Hindlimb muscle (tissue), 1 donor: ENCODE results near the gene SPSB2. TPM values are rescaled to one million over a fixed set of nuclear protein-coding genes. Genes with fewer than 3 reads are reported as not detected.
"Not testable (repeated sequence)": the region's sequence is repeated elsewhere in the genome, so short reads cannot be mapped to it uniquely, and the experiment has no call there.

ENCODE experiments used
- DNase-seq: peaks from one replicate; pipeline ENCODE4 v3.0.0-alpha.2; 2013
- polyA plus RNA-seq: library from polyadenylated mRNA; unstranded; fragments of 120-200 nt; gene quantifications from one replicate; pipeline ENCODE4 v1.2.1, GENCODE V29; 2013; ENCODE audit not compliant: insufficient read length

The SPSB2 gene
- polyA plus RNA-seq, 1 donor: 5.9 TPM

DNA sequence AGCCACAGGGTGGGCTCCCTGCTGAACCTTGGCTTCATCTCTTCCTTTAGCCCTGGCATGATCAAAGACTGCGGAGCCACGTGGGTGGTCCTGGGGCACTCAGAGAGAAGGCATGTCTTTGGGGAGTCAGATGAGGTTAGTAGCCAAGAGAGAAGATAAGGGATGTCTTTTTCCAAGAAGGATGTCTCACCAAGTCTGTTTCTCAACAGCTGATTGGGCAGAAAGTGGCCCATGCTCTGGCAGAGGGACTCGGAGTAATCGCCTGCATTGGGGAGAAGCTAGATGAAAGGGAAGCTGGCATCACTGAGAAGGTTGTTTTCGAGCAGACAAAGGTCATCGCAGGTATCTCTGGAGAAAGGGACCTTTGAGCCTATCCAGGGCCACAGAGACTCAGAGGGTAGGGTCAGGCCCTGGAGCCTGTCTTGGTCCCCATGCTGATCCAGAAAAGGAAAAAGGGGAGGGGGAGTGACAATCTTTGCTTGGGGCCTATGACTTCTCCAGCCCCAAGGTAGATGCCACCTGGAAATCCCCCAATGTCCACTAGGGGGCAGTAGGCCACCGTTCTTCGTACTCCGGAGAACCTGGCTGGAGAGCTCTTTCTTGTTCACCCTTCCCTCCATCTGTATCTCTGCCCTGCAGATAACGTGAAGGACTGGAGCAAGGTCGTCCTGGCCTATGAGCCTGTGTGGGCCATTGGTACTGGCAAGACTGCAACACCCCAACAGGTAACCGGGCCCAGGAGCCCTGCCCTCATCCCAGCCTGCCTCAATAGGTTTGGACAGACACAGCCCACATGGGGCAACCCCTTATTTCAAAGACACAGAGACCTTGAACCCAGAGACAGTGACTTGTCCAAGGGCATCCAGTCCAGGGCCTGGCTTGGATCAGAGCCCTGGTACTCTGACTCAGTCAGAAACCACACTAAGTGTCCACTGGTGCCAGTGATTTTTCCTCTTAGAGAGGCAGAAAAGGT, 3.8 kb downstream of the SPSB2 start:
- peak; percentile 78 for DNase-seq

DNA sequence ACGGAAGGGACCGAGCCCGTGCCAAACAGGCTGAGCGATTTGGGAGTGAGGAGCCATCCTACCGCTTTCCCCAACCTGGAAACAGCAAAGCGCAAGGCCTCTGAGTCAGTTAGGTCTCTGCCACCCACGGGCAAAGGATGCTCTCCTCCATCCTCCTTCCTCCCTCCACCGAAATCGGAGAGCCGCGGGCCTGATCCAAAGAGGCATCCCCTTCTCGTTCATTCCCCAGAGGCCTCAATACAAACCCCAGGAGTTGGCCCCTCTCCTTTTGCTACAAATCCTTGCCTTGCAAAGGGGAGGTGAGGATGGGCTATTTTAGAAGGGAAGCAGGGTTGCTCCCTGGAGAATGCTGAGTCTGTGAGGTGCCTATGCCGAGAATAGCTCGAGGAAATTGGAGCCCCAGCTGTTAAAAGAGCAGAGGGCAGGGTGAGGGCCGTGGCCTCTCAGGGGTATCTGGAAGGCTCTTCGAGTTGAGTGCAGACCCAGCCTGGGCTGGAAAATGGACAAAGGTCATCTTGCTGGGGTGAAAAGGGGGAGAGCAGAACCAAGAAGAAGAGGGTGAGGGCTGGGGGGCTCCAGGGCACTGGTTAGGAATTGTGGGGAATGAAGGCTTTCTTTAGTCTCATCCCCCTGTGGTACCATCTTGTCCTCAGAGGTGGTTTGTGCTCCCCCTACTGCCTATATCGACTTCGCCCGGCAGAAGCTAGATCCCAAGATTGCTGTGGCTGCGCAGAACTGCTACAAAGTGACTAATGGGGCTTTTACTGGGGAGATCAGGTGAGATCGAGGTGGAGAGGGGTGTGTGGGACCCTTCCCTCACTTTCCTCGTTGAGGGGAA, 4.7 kb downstream of the SPSB2 start:
- DNase-seq: no peak

DNA sequence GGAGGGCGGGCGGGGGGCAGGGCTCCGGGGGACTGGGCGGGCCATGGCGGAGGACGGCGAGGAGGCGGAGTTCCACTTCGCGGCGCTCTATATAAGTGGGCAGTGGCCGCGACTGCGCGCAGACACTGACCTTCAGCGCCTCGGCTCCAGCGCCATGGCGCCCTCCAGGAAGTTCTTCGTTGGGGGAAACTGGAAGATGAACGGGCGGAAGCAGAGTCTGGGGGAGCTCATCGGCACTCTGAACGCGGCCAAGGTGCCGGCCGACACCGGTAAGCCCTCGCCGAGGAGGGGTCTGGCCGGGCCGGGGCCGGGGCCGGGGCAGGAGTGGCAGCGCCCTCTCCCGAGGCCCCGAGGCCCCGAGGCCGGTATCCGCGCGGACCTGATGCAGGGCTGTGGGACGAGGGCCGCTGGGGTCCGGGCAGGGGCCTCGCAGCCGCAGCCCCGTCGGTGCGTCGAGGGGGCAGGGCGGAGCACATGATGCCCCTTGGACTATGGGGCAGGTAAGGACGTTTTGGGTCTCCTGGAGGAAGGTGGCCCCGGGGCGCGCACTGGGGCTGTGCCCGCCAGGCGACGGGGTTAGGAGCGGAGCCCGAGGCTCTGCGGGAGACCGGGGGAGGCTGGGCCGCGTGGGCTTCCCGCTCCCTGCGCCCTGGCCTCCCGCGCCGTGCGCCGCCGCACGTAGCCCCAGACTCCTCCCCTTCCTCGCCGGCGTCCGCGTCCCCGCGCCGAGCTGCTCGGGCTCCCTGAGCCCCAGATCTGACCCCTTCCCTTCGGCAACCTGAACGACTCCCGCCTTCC, 5.5 kb downstream of the SPSB2 start, which contains the start of gene TPI1:
Gene TPI1 (plus strand): TSS at position 119 of the 798 bp plus-strand sequence. CDS start 36 bp downstream, at position 155.
- DNase-seq: peak; percentile 89

DNA sequence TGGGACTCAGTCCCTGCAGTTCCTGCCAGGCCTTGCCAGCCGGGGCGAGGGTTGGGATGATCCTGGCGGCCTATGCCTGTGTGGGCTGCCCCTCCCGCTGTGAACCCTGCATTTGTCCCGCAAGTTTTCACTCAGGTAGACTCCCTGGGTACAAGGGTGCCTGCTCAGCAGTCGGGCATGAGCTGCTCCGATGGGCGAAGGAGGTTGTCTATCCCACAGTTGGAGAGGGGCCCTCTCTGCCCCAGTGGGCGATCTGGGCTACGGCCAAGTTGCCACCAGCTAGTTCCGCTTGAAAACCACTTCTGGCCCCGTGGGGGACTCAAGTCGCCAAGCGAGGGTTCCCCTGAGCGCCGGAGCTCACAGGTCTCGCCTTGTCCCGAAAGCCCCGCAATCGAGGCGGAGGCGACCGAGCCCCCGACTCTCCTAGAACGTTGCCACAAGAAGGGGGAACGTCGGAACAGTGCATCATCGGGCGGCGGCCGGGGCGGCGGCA, 6.1 kb downstream of the SPSB2 start:
- no peak for DNase-seq

DNA sequence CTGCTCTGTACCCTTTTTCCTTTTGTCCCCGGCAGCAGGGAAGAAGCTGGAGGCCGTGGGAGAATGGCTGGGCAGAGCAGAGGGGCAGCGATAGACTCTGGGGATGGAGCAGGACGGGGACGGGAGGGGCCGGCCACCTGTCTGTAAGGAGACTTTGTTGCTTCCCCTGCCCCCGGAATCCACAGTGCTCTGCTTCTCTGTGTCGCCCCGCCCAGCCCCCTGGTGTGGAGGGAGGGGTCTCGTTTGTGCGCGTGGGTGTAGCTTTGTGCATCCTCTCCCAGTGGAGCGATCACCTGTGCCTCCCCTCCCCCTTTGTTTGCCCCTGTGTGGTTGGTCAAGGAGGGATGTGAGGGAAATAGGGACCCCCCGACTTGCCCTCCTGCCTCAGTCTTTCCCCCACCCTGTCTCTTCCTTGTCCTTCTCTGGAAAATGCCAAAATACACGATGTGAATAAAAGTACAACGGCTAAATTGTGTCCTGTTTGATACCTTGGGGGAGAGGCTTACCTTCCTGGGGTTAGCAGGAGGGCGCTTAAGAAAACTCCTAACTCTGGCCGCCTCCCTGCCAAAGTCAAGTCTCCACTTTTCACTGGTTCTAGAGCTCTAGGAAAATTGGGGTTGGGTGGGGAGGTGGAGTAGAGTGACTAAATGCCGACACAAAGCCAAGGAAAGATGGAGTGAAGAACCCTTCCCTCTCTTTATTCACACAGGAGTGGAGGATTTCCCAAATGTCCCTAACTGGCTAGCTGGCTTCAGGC, 6.8 kb downstream of the SPSB2 start:
- DNase-seq: no peak

DNA sequence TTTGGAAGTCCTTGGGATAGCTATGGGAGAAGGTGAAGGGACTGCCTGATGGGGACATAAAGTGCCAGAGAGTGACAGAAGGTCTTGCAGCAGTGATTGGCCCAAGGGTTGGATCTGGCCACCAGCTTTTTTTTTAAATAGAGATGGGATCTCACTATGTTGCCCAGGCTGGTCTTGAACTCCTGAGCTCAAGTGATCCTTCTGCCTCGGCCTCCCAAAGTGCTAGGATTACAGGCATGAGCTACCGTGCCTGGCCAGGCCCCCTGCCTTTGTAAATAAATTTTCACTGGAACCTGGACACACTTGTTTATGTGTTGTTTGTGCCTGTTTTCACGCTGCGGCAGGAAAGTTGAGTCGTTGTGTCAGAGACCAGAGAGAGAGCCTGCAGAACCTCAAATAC, 7.8 kb downstream of the SPSB2 start:
- DNase-seq: not testable (repeated sequence)

DNA sequence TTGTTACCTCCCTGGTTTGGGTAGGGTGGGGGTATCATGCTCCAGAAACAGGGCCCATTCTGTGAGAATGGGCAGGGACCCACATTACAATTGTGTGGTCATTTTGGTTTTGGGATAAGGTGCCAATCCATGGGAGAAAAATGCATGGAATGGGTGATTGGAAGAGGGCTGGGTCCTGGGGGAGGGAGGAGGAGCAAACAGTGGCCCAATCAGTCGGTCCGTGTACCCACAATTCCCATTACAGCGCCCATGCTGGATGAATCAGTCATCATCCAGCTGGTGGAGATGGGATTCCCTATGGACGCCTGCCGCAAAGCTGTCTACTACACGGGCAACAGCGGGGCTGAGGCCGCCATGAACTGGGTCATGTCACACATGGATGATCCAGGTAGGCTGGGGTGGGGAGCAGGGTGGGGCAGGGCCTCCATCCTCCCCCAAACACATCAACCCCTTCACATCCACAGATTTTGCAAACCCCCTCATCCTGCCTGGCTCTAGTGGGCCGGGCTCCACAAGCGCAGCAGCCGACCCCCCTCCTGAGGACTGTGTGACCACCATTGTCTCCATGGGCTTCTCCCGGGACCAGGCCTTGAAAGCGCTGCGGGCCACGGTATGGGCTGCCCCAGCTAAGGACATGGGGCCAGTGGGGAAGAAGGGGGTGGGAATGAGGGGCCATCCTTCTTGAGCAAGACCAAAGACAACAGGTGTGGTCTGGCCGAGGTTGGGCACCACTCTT, 9.3 kb downstream of the SPSB2 start:
- no peak for DNase-seq

DNA sequence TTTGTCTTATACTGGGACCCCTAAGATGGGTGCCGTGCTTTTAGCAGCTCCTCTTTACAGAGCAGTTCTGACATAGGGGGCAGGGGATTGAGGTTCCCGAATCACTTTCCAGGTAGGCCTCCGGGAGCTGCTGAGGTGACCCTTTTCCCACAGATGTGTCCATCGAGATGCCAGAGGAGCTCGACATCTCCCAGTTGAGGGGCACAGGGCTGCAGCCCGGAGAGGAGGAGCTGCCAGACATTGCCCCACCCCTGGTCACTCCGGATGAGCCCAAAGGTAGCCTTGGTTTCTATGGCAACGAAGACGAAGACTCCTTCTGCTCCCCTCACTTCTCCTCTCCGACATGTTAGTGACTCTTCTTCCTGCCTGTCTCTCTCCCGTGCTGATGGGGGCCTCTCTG, 10.1 kb downstream of the SPSB2 start:
- no peak for DNase-seq

DNA sequence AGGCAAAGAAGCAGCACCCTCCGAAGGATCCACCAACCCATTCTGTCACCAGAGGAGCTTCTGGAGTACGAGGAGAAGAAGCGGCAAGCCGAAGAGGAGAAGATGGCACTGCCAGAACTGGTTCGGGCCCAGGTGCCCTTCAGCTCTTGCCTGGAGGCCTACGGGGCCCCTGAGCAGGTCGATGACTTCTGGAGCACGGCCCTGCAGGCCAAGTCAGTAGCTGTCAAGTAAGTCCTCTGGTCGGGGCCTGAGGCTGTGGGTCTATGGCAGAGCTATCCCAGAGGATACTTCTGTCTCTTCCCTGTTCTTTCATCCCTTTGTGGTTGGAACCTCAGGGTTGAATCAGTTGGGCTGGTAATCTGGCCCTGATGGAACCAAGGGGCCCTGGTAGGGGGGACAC, 11.7 kb downstream of the SPSB2 start:
- DNase-seq: no peak

DNA sequence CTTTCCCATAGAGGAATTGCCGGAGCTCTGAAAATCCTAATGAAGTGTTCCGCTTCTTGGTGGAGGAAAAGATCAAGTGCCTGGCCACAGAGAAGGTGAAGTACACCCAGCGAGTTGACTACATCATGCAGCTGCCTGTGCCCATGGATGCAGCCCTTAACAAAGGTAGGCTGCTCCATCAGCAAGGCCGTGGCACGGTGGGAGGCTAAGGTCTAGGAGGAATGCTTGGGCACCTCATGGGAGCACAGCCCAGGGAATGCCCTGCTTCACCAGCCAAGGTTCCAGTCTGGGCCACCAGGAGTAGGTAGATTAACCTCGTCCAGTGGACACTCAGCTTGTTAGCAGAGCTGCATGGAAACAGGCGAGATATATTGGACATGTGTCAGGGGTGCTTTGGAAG, 12.2 kb downstream of the SPSB2 start:
- no peak for DNase-seq

DNA sequence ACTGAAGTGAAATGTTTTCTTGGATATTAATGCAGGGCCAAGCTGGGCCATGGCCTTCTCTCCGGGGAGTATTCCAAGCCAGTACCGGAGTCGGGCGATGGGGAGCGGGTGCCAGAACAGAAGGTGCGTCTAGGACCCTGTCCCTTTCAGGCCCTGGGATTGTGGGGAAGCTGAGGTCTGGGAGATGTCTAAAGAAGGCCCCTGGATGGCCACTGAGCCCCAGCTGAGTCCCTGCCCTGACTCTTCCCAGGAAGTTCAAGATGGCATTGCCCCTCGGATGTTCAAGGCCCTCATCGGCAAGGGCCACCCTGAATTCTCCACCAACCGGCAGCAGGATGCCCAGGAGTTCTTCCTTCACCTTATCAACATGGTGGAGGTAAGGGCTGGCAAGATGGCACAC, 13.0 kb downstream of the SPSB2 start:
- no peak for DNase-seq

DNA sequence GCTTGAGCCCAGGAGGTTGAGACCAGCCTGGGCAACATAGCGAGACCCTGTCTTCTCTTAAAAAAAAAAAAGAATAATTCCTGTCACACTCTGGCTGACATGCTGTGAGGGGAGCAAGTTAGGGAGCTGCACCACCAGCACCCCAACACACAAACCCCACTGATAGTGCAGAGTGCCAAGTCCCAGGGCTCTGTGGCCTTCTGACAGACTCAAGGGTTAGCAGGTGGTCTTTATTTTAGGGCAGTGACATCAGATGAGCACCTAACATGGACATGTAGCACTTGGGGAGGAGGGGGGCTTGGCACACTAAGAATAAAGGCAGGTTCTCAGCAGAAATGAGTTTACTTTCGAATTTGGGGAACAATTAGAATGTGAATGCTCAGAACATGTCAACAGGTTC, 14.3 kb downstream of the SPSB2 start:
- DNase-seq: no peak

DNA sequence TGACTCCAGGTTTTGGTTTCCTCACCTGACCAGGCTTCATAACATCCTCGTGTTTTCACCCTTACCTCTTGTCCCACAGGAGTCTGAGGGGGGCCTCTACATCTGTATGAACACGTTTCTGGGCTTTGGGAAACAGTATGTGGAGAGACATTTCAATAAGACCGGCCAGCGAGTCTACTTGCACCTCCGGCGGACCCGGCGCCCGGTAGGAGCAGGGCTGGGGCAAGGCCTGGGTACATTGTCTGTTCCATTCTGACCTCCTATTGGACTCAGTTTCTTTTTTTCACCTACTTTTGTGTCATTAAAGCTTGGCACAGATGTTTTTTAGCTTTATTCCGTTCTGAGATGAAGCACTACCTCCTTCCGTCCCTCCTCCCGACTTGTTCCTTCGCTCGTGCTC, 17.8 kb downstream of the SPSB2 start:
- no peak for DNase-seq

DNA sequence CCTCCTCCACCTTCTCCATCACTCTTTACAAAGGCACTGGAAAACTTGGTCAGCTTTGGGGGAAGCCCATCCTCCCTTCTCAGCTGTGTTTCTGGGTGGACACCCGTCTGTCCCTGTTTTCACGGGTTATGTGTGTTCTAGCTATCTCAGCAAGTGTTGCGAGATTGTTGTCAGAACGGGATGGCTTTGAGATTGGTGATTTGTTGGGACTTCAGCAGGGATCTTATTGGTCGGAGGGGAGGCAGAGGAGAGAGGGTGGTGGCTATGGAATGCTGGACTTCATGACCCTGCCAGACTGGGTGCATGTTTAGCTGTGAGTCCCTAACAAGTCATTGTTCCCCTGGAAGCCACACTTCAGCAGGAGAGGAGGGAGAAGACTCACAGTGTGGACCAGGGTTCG, 19.1 kb downstream of the SPSB2 start:
- DNase-seq: no peak

DNA sequence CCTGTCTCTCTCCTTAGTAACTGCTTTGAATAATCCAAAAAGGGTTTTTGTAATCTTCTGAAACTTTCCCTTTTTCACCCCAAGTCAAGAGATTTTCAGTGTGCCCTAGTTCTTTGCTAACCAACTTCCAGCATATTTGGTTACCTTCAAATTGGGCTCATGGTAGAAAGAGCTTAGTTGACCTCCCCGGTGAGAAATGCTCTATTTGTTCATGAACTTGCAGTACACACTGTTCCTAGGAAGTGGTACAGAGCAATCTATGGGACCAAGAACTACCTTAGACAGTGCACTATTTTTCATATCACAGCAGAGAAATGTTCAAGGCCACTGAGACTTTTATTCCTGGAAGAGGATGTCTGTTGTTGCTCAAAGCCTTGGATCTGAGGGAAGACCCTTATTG, 19.5 kb downstream of the SPSB2 start:
- no peak for DNase-seq

DNA sequence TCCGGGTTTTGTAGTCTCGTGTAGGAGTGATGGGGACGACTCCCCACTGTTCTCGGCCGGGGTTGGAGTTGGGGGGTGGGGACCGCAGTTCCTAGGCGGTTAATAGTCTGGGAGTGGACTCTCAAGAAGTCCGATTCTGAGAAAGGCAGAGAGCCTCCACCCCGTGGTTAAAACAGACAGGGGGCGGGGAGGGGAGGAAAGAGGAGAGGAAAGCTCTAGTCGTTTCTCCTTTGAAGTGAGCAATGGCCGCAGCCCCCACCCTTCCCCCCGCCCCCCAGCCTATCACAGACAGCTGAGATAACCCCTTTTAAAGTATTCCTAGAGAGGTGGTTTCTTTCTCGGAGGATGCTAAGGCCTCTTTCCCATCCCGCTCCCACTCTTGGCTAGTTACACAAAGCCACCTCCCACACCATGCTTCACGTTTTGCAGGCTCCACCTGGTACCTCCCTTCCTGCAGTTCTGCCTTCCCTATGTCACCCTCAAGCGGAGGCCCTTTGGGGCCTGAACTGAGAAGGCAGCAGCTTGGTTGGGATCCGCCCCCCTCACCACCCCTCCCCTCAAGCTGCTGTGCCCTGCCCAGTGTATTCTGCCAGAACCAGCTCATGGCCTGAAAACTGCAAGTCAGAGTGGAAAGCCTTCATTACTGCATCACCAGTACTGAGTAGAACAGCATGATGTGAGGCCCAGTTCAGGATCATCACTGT, 20.3 kb downstream of the SPSB2 start:
- no peak for DNase-seq

DNA sequence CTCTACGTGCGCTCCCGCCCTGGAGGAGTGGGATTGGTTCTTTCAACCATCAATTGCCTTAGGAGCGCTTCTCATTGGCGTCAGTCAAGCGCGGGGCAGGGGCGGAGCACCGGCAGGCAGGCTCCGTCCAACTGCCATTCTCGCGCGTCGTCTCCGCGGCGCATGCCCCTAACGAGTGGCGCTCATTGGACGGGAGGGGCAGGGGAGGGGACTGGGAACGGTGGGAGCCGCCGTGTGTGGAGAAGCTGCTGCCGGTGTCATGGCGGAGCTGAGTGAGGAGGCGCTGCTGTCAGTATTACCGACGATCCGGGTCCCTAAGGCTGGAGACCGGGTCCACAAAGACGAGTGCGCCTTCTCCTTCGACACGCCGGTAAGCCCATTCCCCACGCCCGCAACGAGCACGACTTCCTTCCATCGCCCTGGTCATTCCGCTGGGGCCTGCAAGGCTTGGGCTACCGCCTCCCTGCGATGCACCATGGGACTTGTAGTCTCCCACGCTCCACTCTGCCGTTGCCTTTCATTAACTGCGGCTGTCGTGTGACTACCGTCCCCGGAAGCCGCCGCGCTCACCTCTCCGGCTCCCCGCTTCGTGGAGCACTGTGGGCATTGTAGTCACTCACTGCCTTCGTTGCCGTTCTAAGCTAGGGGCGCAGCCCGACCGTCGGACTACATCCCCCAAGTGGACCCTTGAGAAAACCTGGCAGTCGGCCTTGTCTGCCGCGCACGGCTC, 21.0 kb downstream of the SPSB2 start, which contains the start of gene USP5:
Gene USP5 (plus strand): TSS at position 230 of the 730 bp plus-strand sequence. CDS start 30 bp downstream, at position 260.
- peak; percentile 100 for DNase-seq

DNA sequence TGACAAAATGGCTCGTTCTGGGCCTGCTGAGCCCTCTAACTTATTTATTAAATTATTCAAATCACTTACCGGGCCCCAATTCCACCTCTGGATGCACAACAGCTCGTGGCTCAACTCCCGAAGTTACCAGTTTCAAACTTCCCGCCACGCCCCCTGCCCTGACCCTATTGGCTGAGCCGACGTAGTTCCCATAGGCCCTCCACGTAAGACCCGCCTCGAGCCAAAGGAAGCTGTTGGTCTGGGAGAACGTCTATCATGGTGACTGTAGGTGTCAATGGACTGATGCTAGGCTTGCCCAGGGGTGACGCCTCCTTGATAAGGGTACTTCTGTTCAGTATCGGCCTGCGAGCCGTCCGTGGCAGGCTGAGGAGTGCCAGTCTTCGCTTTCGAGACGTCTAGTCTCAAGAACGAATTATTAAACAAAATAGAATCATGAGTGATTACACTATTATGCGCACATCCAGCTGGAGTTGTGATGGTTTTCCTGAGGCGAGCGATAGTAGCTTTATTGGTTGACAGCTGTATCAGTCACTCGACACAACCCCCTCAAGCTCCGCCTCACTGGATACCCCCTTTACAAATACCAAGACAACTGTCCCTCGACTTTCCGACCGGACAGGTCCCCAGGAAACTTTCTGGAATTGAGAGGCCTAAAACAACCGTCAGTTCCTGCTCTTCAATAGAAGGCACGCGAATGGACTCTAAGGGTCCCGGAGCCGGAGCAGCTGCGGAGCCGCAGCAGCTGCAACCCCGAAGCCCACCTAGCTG, 21.8 kb downstream of the SPSB2 start, which contains the start of gene CDCA3:
Gene CDCA3 (minus strand): TSS at position 134 of the 768 bp plus-strand sequence. CDS start 334 bp downstream, outside the sequence.
- DNase-seq: peak; percentile 93
